ENCODE results near the gene GNS. TPM values are rescaled to one million over a fixed set of nuclear protein-coding genes. Genes with fewer than 3 reads are reported as not detected.
A peak's percentile ranks its signal among the peaks of the same experiment; 100 is the strongest.

The GNS gene
- total RNA-seq, 2 donors from 2014 or later = 107 to 125 TPM

GRCh38 chr12:64696080-64696741 lies 63.0 kb downstream of the GNS start:
- DNase-seq (ENCODE audit: low spot score) (no peak), ATAC-seq (ENCODE audit: insufficient number of reproducible peaks, low FRiP score, low read depth) (no peak)
- Histone ChIP-seq H3K27me3 (replicated peaks; ENCODE audit: insufficient read depth) (no peaks in the 10 kb centered on the region), H3K4me1 (ENCODE audit: control insufficient read depth in 1 of 2, low read depth in 2 of 2) (peaks cover 25 to 60% of the 10 kb centered on the region in 2 donors), H3K27ac (peak overlapping the region in 1 of 2 donors; percentile 43), H3K9me3 (no peaks in the 10 kb centered on the region), H3K4me3 (no peak overlapping the region), H3K36me3 (peaks cover 29% of the 10 kb centered on the region)
- peak; percentile 25 for TF ChIP-seq CTCF (IDR thresholded peaks at IDR 0.05)

GRCh38 chr12:64695550-64695949 lies 63.7 kb downstream of the GNS start:
- Histone ChIP-seq H3K4me1 (ENCODE audit: control insufficient read depth in 1 of 2, low read depth in 2 of 2) (peaks cover 25 to 59% of the 10 kb centered on the region in 2 donors), H3K27me3 (replicated peaks; ENCODE audit: insufficient read depth) (no peaks in the 10 kb centered on the region), H3K36me3 (peaks cover 29% of the 10 kb centered on the region), H3K9me3 (no peaks in the 10 kb centered on the region), H3K27ac (peak overlapping the region; percentile 31 to 57), H3K4me3 (no peak overlapping the region)
- no peak for ATAC-seq (ENCODE audit: insufficient number of reproducible peaks, low FRiP score, low read depth)
- DNase-seq (ENCODE audit: low spot score) = no peak
- no peak for TF ChIP-seq CTCF (IDR thresholded peaks at IDR 0.05)

- no peak for DNase-seq (ENCODE audit: low spot score)
- H3K4me3 ChIP-seq = no peak overlapping the region
- H3K27ac ChIP-seq = peak overlapping the region; percentile 31 to 57
- H3K27me3 ChIP-seq (replicated peaks; ENCODE audit: insufficient read depth) = no peaks in the 10 kb centered on the region
- H3K36me3 ChIP-seq = peaks cover 23% of the 10 kb centered on the region
- H3K9me3 ChIP-seq = no peaks in the 10 kb centered on the region
- peaks cover 25 to 61% of the 10 kb centered on the region in 2 donors for H3K4me1 ChIP-seq (ENCODE audit: control insufficient read depth in 1 of 2, low read depth in 2 of 2)
- no peak for TF ChIP-seq CTCF (IDR thresholded peaks at IDR 0.05)
- ATAC-seq (ENCODE audit: insufficient number of reproducible peaks, low FRiP score, low read depth) = no peak
Measured at GRCh38 chr12:64694130-64695040, 64.8 kb downstream of the GNS start.

GRCh38 chr12:64691795-64692583 lies 67.2 kb downstream of the GNS start:
- no peak for DNase-seq (ENCODE audit: low spot score)
- peaks cover 22% of the 10 kb centered on the region for H3K36me3 ChIP-seq
- H3K4me3 ChIP-seq = no peak overlapping the region
- peaks cover 25 to 77% of the 10 kb centered on the region in 2 donors for H3K4me1 ChIP-seq (ENCODE audit: control insufficient read depth in 1 of 2, low read depth in 2 of 2)
- no peak for ATAC-seq (ENCODE audit: insufficient number of reproducible peaks, low FRiP score, low read depth)
- peak overlapping the region; percentile 21 to 44 for H3K27ac ChIP-seq
- TF ChIP-seq CTCF (IDR thresholded peaks at IDR 0.05) = no peak
- no peaks in the 10 kb centered on the region for H3K9me3 ChIP-seq
- no peaks in the 10 kb centered on the region for H3K27me3 ChIP-seq (replicated peaks; ENCODE audit: insufficient read depth)

Measured in thoracic aorta (tissue), 2 donors.